GM18868 (cell line): ENCODE results near the gene HOMER3.
"Not testable (repeated sequence)": the region's sequence is repeated elsewhere in the genome, so short reads cannot be mapped to it uniquely, and the experiment has no call there.

Experiments
- ATAC-seq: cut with Tn5 transposase; IDR thresholded peaks from one replicate; pipeline ENCODE4 v1.9.1; 2021; ENCODE audit warnings: mild to moderate bottlenecking, moderate library complexity; ENCODE audit not compliant: unreplicated experiment

HOMER3 gene

GRCh38 chr19:18928018-18928805 lies 12.8 kb downstream of the HOMER3 start:
- ATAC-seq, result no peak

GRCh38 chr19:18924684-18925213 lies 16.3 kb downstream of the HOMER3 start:
- ATAC-seq, result no peak

GRCh38 chr19:18922228-18922985 lies 18.6 kb downstream of the HOMER3 start:
- ATAC-seq, result no peak

- no peak for ATAC-seq
These were observed 19.4 kb downstream of the HOMER3 start for GRCh38 chr19:18921593-18921992.

GRCh38 chr19:18920400-18920799 lies 20.6 kb downstream of the HOMER3 start:
- no peak for ATAC-seq

GRCh38 chr19:18919900-18920214 lies 21.2 kb downstream of the HOMER3 start:
- ATAC-seq, result no peak

- ATAC-seq, result peak; percentile 91
These were observed 21.7 kb downstream of the HOMER3 start, which contains the start of the genes COPE and DDX49 for GRCh38 chr19:18919086-18919899. Gene COPE, minus strand, starts transcription at chr19:18919387. Its CDS starts 39 bp downstream, at chr19:18919348. Gene DDX49, plus strand, starts transcription at chr19:18919715. Its CDS starts 27 bp downstream, at chr19:18919742.

GRCh38 chr19:18917593-18917992 lies 23.4 kb downstream of the HOMER3 start:
- not testable (repeated sequence) for ATAC-seq

GRCh38 chr19:18915639-18916038 lies 25.4 kb downstream of the HOMER3 start:
- ATAC-seq, result no peak

GRCh38 chr19:18913466-18913865 lies 27.6 kb downstream of the HOMER3 start:
- ATAC-seq, result no peak

GRCh38 chr19:18912933-18913332 lies 28.1 kb downstream of the HOMER3 start:
- no peak for ATAC-seq

GRCh38 chr19:18910801-18911436 lies 30.1 kb downstream of the HOMER3 start:
- no peak for ATAC-seq

GRCh38 chr19:18910010-18910409 lies 31.0 kb downstream of the HOMER3 start:
- ATAC-seq, result no peak

- ATAC-seq, result no peak
These were observed 31.9 kb downstream of the HOMER3 start for GRCh38 chr19:18908917-18909619.

GRCh38 chr19:18906605-18907519 lies 34.2 kb downstream of the HOMER3 start:
- no peak for ATAC-seq

- ATAC-seq, result no peak
These were observed 35.3 kb downstream of the HOMER3 start for GRCh38 chr19:18905513-18906236.

- no peak for ATAC-seq
These were observed 36.0 kb downstream of the HOMER3 start for GRCh38 chr19:18905058-18905456.

GRCh38 chr19:18904334-18905057 lies 36.5 kb downstream of the HOMER3 start:
- no peak for ATAC-seq
